ENCODE results near the gene OR8D1. TPM values are rescaled to one million over a fixed set of nuclear protein-coding genes. Genes with fewer than 3 reads are reported as not detected.
"Not testable (repeated sequence)": the region's sequence is repeated elsewhere in the genome, so short reads cannot be mapped to it uniquely, and the experiment has no call there.

Gene OR8D1
- total RNA-seq, 1 donor, result not detected

- DNase-seq (ENCODE audit: low read depth), result no peak
- TF ChIP-seq, protein P1, sequence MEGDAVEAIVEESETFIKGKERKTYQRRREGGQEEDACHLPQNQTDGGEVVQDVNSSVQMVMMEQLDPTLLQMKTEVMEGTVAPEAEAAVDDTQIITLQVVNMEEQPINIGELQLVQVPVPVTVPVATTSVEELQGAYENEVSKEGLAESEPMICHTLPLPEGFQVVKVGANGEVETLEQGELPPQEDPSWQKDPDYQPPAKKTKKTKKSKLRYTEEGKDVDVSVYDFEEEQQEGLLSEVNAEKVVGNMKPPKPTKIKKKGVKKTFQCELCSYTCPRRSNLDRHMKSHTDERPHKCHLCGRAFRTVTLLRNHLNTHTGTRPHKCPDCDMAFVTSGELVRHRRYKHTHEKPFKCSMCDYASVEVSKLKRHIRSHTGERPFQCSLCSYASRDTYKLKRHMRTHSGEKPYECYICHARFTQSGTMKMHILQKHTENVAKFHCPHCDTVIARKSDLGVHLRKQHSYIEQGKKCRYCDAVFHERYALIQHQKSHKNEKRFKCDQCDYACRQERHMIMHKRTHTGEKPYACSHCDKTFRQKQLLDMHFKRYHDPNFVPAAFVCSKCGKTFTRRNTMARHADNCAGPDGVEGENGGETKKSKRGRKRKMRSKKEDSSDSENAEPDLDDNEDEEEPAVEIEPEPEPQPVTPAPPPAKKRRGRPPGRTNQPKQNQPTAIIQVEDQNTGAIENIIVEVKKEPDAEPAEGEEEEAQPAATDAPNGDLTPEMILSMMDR (IDR thresholded peaks at IDR 0.05; ENCODE audit: insufficient read depth, low read length), result no peak
- no peak overlapping the region for H3K4me3 ChIP-seq (ENCODE audit: low read depth, low read length)
Observed at GRCh38 chr11:124274000-124274399, 39.7 kb downstream of the OR8D1 start.

DNA sequence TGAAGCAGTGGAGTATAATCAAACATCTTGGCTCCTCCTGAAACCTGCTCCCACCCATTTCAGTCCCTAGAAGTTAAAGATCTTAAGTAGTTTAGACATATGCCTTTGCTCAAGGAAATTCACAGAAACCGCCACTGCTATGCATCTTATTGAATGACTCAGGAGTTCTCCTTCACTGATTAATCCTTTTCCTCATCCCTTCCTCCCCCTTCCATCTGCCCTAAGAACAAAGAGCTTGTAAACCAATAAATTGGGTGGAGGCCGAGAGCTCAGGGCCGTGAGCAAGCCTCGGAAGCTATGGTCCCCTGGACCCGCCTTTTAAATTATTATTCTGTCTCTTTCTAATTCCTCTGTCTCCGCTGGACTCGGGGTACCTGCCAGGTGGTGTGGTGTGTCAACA, 42.9 kb downstream of the OR8D1 start:
- DNase-seq (ENCODE audit: low read depth); H3K4me3 ChIP-seq (ENCODE audit: low read depth, low read length): not testable (repeated sequence)

GRCh38 chr11:124265041-124265440, 48.7 kb downstream of the OR8D1 start:
- DNase-seq (ENCODE audit: low read depth); H3K4me3 ChIP-seq (ENCODE audit: low read depth, low read length): not testable (repeated sequence)

- no peak within 1 kb of the TSS for H3K4me3 ChIP-seq (ENCODE audit: low read depth, low read length)
- TF ChIP-seq, protein P1 (IDR thresholded peaks at IDR 0.05; ENCODE audit: insufficient read depth, low read length), result no peak
- DNase-seq (ENCODE audit: low read depth), result no peak
Observed at GRCh38 chr11:124256076-124256475, 57.7 kb downstream of the OR8D1 start, which contains the start of gene OR8G5. Gene OR8G5 (plus strand): TSS chr11:124256376. CDS start chr11:124264932, 8,556 bp downstream.

Other genes with a start within 250 kb of the OR8D1 start
- gene VWA5A, start 198.5 kb downstream of the OR8D1 start, total RNA-seq (ENCODE audit: low replicate concordance), result 20.5 and 28.4 TPM in 2 replicates
- not detected in 2 replicates for gene OR10D3, start 130.6 kb downstream of the OR8D1 start, total RNA-seq (ENCODE audit: low replicate concordance)
- not detected in 2 replicates for gene OR8G1, start 72.9 kb downstream of the OR8D1 start, total RNA-seq (ENCODE audit: low replicate concordance)
- not detected in 2 replicates for gene OR8G5, start 57.6 kb downstream of the OR8D1 start, total RNA-seq (ENCODE audit: low replicate concordance)
- not detected in 2 replicates for gene OR8D2, start 6.2 kb upstream of the OR8D1 start, total RNA-seq (ENCODE audit: low replicate concordance)
- not detected in 2 replicates for gene OR8B2, start 70.5 kb upstream of the OR8D1 start, total RNA-seq (ENCODE audit: low replicate concordance)
- gene OR8B3, start 85.1 kb upstream of the OR8D1 start, total RNA-seq (ENCODE audit: low replicate concordance), result not detected in 2 replicates
- gene OR8B4, start 110.9 kb upstream of the OR8D1 start, total RNA-seq (ENCODE audit: low replicate concordance), result not detected in 2 replicates
- not detected in 2 replicates for gene OR8B8, start 131.7 kb upstream of the OR8D1 start, total RNA-seq (ENCODE audit: low replicate concordance)
- gene OR8B12, start 229.7 kb upstream of the OR8D1 start, total RNA-seq (ENCODE audit: low replicate concordance), result not detected in 2 replicates

Data from fibroblast of the aortic adventitia (primary cell).